T-cell (primary cell): ENCODE measurements around the gene H2BK1. TPM values are rescaled to one million over a fixed set of nuclear protein-coding genes. Genes with fewer than 3 reads are reported as not detected.
A peak's percentile ranks its signal among the peaks of the same experiment; 100 is the strongest.

ENCODE experiments used
- ATAC-seq, 4 experiments: fragments of 200-7000 bp in 3 of 4; fragments of 150-1000 bp in 1 of 4; cut with Tn5 transposase; replicated peaks in 1 of 4; 1 replicate in 3 of 4; 2 replicates in 1 of 4; pipeline ENCODE4 v1.10.0; 2021; ENCODE audit warnings: moderate library complexity in 3 of 4, mild to moderate bottlenecking in 2 of 4, moderate number of reproducible peaks in 1 of 4
- CTCF ChIA-PET, 2 donors: fragments of 300-600 bp; sonication (Branson Sonifier 250); formaldehyde crosslinking; loops; one replicate each; lab custom pipeline; 2022; ENCODE audit warnings: antibody characterized with exemption in 2 of 2; lab: Charles Lee
- POLR2A ChIA-PET, 2 donors: fragments of 300-600 bp; sonication (Branson Sonifier 250); formaldehyde crosslinking; loops; one replicate each; lab custom pipeline; 2022; ENCODE audit warnings: antibody characterized with exemption in 2 of 2; lab: Charles Lee
- DNase-seq, 35 experiments: peaks; one replicate each; pipeline versions ENCODE4 v3.0.0 to v3.0.0-alpha.2; 2013 to 2023
- H3K27ac ChIP-seq: one replicate; pipeline ENCODE4 v1.5.1; 2013; ENCODE audit warnings: low read length
- H3K27me3 ChIP-seq, 2 experiments: replicated peaks in 1 of 2; 1 replicate in 1 of 2; 2 replicates in 1 of 2; pipeline versions ENCODE4 v1.6.1 to v1.7.0; 2013; ENCODE audit warnings: low read length in 1 of 2, mixed read lengths in 1 of 2; ENCODE audit not compliant: control insufficient read depth in 2 of 2, insufficient read depth in 2 of 2; ENCODE audit errors: extremely low read depth in 1 of 2
- H3K36me3 ChIP-seq, 2 donors: 1 replicate in 1 of 2; 2 replicates in 1 of 2; pipeline versions ENCODE4 v1.6.1 to v1.7.0; 2013; ENCODE audit warnings: low read length in 1 of 2; ENCODE audit not compliant: control insufficient read depth in 2 of 2, insufficient read depth in 1 of 2; ENCODE audit errors: extremely low read depth in 1 of 2
- H3K4me1 ChIP-seq, 2 experiments: 1 replicate in 1 of 2; 2 replicates in 1 of 2; pipeline versions ENCODE4 v1.6.1 to v1.7.0; 2013; ENCODE audit warnings: low read length in 2 of 2, mixed read lengths in 1 of 2; ENCODE audit not compliant: insufficient read depth in 2 of 2, control insufficient read depth in 1 of 2; ENCODE audit errors: extremely low read depth in 1 of 2
- H3K4me3 ChIP-seq, 2 donors: 1 replicate in 1 of 2; 2 replicates in 1 of 2; pipeline versions ENCODE4 v1.5.1 to v1.7.0; 2013; ENCODE audit warnings: mild to moderate bottlenecking in 2 of 2, low read length in 1 of 2, moderate library complexity in 1 of 2; ENCODE audit not compliant: control insufficient read depth in 1 of 2; ENCODE audit errors: extremely low read depth in 1 of 2
- H3K9me3 ChIP-seq: 2 replicates; pipeline ENCODE4 v1.7.0; 2013
- H3K27ac Mint-ChIP-seq, 2 donors: one replicate each; pipeline ENCODE4 v1.8.0; 2020 to 2021; ENCODE audit warnings: mild to moderate bottlenecking in 2 of 2, mixed read lengths in 2 of 2
- H3K27me3 Mint-ChIP-seq, 2 donors: one replicate each; pipeline ENCODE4 v1.8.0; 2021 to 2022; ENCODE audit warnings: mixed read lengths in 2 of 2
- H3K36me3 Mint-ChIP-seq: one replicate; pipeline ENCODE4 v1.8.0; 2021; ENCODE audit warnings: mixed read lengths
- H3K4me1 Mint-ChIP-seq, 3 donors: one replicate each; pipeline ENCODE4 v1.8.0; 2020 to 2022; ENCODE audit warnings: mixed read lengths in 3 of 3, mild to moderate bottlenecking in 1 of 3
- H3K4me3 Mint-ChIP-seq, 3 donors: one replicate each; pipeline ENCODE4 v1.8.0; 2020 to 2022; ENCODE audit warnings: mild to moderate bottlenecking in 3 of 3, mixed read lengths in 3 of 3, moderate library complexity in 3 of 3
- H3K9me3 Mint-ChIP-seq, 3 donors: one replicate each; pipeline ENCODE4 v1.8.0; 2020 to 2022; ENCODE audit warnings: mixed read lengths in 3 of 3
- WGBS: methylation state at CpG from one replicate; pipeline ENCODE4 v1.1.5; 2013; ENCODE audit warnings: missing lambda C conversion rate; ENCODE audit not compliant: insufficient coverage; 5-methylcytosine and 5-hydroxymethylcytosine counted together
- total RNA-seq, 35 experiments: library from RNA in 6 of 35; stranded (reverse) in 6 of 35; fragments of 120-200 nt in 1 of 35; gene quantifications; one replicate each; pipeline versions ENCODE4 v1.2.1 to v1.2.4 and lab custom pipeline; 2013 to 2026

Gene H2BK1
- total RNA-seq, 5 donors from 2014 or later (not counting 1 experiment from before 2014, with no cell fraction given): 3.1 to 7.7 (median 5.1) TPM

DNA sequence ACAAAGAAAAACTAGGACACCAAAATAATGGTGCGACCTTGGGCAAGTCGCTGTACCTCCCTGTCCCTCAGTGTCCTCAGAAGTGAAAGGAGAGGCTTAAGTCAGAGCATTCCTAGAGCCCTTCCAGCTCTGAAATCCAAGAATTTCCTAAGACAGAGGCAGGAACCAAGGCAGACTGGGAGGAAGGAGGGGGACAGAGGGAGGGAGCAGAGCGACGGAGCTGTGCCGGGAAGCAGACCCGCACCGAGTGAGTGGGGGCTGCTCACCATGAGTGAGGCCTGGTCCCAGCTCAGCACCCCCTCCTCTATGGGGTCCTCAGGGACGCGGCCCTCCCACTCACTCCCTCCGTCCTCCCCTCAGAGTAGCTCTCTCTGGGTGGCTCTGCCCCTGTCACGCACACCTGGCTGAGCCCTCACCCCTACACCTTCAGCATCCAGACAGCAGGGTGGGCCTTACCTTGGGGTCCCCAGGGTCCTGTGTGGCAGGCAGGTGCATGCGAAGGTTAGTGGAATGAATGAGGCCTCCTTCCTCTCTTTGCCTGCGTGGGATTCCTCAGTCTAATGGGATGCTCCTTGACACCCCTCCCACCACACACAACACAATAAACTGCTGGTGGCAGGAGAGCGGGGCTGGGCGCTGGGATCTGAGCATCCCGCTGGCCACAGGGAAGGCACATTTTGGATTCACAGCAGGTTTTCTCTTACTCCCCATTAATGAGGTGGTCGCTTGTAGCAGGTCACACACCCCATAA is 42.8 kb upstream of the H2BK1 start:
- H3K27me3 Mint-ChIP-seq: peaks cover 39 to 66% of the 10 kb centered on the region in 2 donors
- no peak for ATAC-seq
- no peak overlapping the region for H3K27ac Mint-ChIP-seq
- H3K4me1 Mint-ChIP-seq: peaks cover 22 to 33% (median 24%) of the 10 kb centered on the region in 3 donors
- Histone ChIP-seq H3K9me3 (no peaks in the 10 kb centered on the region), H3K4me3 (no peak overlapping the region), H3K36me3 (no peaks in the 10 kb centered on the region), H3K4me1 (peaks cover 5 to 32% of the 10 kb centered on the region in 2 experiments), H3K27ac (no peak overlapping the region), H3K27me3 (peaks cover 7 to 85% of the 10 kb centered on the region in 2 experiments)
- ChIA-PET POLR2A (no interaction called here), CTCF (no interaction called here)
- H3K9me3 Mint-ChIP-seq: no peaks in the 10 kb centered on the region
- H3K36me3 Mint-ChIP-seq: no peaks in the 10 kb centered on the region
- no peak for DNase-seq
- 80% methylated on average over 4 of the region's 17 CpGs for WGBS
- peak overlapping the region; percentile 32 to 59 (median 57) for H3K4me3 Mint-ChIP-seq

DNA sequence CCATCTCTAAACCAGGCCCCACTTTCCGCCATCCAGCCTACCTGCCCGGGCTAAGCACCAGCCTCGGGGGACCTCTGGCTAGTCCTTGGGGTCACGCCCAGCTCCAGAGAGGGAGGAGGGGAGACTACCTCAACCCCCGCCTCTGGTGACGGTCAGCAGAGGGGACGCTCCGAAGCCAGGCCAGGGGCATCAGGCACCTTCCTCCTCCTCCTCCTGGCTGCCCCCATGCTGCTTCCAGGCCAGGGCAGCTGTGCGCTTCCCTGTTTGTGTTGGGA is 42.2 kb upstream of the H2BK1 start:
- peaks cover 7 to 86% of the 10 kb centered on the region in 2 experiments for H3K27me3 ChIP-seq
- H3K4me3 ChIP-seq: peak overlapping the region in 1 of 2 donors; percentile 40
- Mint-ChIP-seq H3K27me3 (peaks cover 42 to 64% of the 10 kb centered on the region in 2 donors), H3K4me1 (peaks cover 27 to 38% (median 28%) of the 10 kb centered on the region in 3 donors), H3K27ac (no peak overlapping the region), H3K9me3 (no peaks in the 10 kb centered on the region), H3K4me3 (peak overlapping the region; percentile 32 to 59 (median 57)), H3K36me3 (no peaks in the 10 kb centered on the region)
- ChIA-PET POLR2A (no interaction called here), CTCF (no interaction called here)
- no peaks in the 10 kb centered on the region for H3K36me3 ChIP-seq
- H3K4me1 ChIP-seq: peaks cover 5 to 39% of the 10 kb centered on the region in 2 experiments
- 100% methylated on average over 1 of the region's 9 CpGs for WGBS
- no peak for DNase-seq
- no peaks in the 10 kb centered on the region for H3K9me3 ChIP-seq
- ATAC-seq: no peak
- H3K27ac ChIP-seq: no peak overlapping the region

DNA sequence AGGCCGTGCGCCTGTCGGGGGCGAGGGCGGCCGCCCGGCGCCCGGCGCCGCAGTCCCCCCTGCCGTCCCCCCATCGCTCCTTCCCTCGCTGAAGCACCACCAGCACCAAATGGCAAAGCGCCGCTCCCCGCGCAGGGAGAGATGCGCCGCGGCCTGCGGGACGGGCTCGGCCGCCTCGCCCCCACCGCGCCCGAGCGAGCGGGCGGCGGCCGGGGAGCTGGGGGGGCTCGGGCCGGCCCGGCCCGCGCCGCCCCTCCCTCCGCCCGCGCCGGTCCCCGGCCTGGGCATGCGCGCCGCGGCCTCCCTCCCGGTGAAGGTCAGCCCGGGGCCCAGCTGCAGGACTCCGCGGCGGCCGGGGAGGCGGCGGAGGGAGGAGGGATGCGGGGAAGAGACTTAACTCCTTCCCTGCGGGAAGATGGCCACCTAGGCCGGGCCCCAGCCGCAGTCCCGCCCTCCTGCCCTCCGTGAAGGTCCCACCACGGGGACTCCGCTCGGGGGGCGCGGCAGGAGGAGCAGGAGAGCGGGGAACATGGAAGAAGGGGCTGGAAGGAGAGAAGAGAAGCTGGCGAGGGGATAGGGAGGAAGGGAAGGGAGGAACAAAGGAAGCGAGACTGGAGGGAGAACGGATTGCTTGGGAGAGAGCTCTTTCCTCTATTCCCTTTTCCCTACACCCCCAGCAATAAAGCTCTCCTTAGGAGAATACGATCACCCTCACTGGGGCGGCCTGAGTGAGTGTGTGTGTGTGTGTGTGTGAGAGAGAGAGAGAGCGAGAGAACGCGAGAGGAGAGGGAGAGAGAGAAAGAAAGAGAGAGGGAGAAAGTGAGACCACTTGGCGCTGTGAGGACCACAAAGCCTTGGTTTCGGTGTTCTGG is 41.6 kb upstream of the H2BK1 start:
- ATAC-seq (peak; percentile 32 to 45 (median 42)), DNase-seq (peak in 9 of 35 experiments; percentile 16 to 56 (median 41))
- no peaks in the 10 kb centered on the region for H3K36me3 ChIP-seq
- H3K36me3 Mint-ChIP-seq: no peaks in the 10 kb centered on the region
- ChIA-PET POLR2A (interaction anchor here in 1 of 2 donors (0.6 kb wide), 2 partner anchors 154 to 281 kb away, joined by 3 to 4 read pairs; no protein-coding TSS in a partner anchor), CTCF (no interaction called here)
- H3K4me1 ChIP-seq: peaks cover 5 to 41% of the 10 kb centered on the region in 2 experiments
- peaks cover 28 to 43% (median 29%) of the 10 kb centered on the region in 3 donors for H3K4me1 Mint-ChIP-seq
- no peak overlapping the region for H3K27ac ChIP-seq
- H3K27ac Mint-ChIP-seq: no peak overlapping the region
- 1% methylated on average over 54 of the region's 79 CpGs for WGBS
- peaks cover 7 to 86% of the 10 kb centered on the region in 2 experiments for H3K27me3 ChIP-seq
- H3K9me3 ChIP-seq: no peaks in the 10 kb centered on the region
- H3K4me3 Mint-ChIP-seq: peak overlapping the region; percentile 32 to 87 (median 49)
- peak overlapping the region; percentile 23 to 60 for H3K4me3 ChIP-seq
- H3K9me3 Mint-ChIP-seq: no peaks in the 10 kb centered on the region
- peaks cover 41 to 65% of the 10 kb centered on the region in 2 donors for H3K27me3 Mint-ChIP-seq

DNA sequence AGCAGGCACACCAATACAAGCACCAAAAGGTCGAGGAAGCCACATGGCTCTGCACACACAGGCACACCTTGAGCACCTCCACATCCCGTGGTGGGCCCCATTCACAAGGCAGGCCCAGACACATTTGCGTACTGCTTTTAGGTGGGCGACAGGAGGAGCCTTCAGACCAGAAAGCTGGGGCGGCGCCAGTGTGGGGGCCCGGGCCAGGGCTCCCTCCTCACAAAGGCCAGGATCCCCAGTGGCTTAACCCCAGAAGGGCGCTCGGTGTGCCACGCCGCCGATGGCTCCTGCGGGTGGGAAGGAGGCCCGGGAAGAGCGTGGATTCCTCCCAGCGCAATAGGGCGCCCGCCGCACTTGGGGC is 41.0 kb upstream of the H2BK1 start:
- H3K9me3 ChIP-seq: no peaks in the 10 kb centered on the region
- Mint-ChIP-seq H3K27ac (no peak overlapping the region), H3K36me3 (no peaks in the 10 kb centered on the region), H3K9me3 (no peaks in the 10 kb centered on the region), H3K4me1 (peaks cover 30 to 46% (median 32%) of the 10 kb centered on the region in 3 donors), H3K27me3 (peaks cover 39 to 65% of the 10 kb centered on the region in 2 donors), H3K4me3 (peak overlapping the region; percentile 66 to 87 (median 67))
- ChIA-PET CTCF (no interaction called here), POLR2A (no interaction called here)
- peaks cover 7 to 86% of the 10 kb centered on the region in 2 experiments for H3K27me3 ChIP-seq
- H3K4me1 ChIP-seq: peaks cover 5 to 41% of the 10 kb centered on the region in 2 experiments
- no peak overlapping the region for H3K27ac ChIP-seq
- H3K4me3 ChIP-seq: peak overlapping the region in 1 of 2 donors; percentile 55
- no peaks in the 10 kb centered on the region for H3K36me3 ChIP-seq
- 19% methylated on average over 19 of the region's 19 CpGs for WGBS
- DNase-seq: peak in 5 of 35 experiments; percentile 16 to 32 (median 30)
- ATAC-seq: peak in 3 of 4 experiments; percentile 2 to 40 (median 10)

DNA sequence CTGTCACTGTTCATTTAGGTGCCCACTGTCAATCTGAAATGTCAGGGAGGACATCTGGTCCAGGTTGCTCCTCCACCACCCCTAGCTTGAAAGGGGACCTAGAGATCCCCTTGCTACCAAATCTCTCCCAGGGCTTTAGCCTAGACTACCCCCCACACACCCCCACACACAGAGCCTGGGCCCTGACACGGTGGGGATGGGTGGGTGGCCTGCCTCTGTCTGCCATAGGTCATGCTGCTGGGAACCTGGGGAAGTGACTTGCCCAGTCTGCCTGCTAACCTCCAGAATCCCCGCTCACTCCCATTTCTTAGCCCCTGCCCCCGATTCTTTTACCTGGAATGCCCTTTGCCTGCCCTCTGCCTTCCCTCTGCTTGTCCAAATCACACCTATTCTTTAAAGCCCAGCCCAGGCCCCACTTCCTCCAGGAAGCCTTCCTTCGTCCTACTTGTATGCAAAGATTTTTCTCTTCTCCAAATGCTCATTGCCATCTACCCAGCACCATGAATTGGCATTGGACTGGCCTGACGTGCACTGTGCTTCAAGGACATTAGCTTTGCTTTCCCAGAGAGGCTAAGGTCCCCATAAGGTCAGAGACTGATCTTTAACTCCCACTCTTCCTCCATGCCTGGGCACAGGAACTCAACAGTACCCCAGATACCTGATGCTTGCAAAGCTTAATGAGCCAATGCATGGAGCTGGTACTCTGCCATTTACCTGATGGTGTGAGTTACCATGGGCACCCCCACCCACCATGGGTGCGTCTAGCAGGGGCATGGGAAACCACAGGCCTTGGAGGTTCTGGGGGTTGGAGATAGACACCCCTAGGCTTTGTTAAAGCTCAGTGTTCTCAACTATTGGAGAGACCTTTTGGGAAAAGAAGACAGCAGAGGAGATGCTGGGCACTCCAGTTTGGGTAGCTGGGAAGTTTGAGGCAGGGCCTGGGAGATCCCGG is 40.2 kb upstream of the H2BK1 start:
- ChIA-PET CTCF (no interaction called here), POLR2A (interaction anchor here in 1 of 2 donors (0.6 kb wide), 1 partner anchor 23 kb away, joined by 3 read pairs; the partner anchor contains the start of gene ABCF2)
- ATAC-seq (no peak), DNase-seq (no peak)
- Mint-ChIP-seq H3K9me3 (no peaks in the 10 kb centered on the region), H3K27me3 (peaks cover 41 to 62% of the 10 kb centered on the region in 2 donors), H3K4me1 (peaks cover 32 to 51% (median 38%) of the 10 kb centered on the region in 3 donors), H3K4me3 (peak overlapping the region; percentile 66 to 87 (median 67)), H3K27ac (no peak overlapping the region), H3K36me3 (no peaks in the 10 kb centered on the region)
- H3K36me3 ChIP-seq: no peaks in the 10 kb centered on the region
- H3K4me1 ChIP-seq: peaks cover 5 to 47% of the 10 kb centered on the region in 2 experiments
- WGBS: 91% methylated on average over 4 of the region's 7 CpGs
- H3K27ac ChIP-seq: no peak overlapping the region
- H3K27me3 ChIP-seq: peaks cover 7 to 90% of the 10 kb centered on the region in 2 experiments
- H3K9me3 ChIP-seq: no peaks in the 10 kb centered on the region
- no peak overlapping the region for H3K4me3 ChIP-seq
